ENCODE data around the gene KSR2. TPM values are rescaled to one million over a fixed set of nuclear protein-coding genes. Genes with fewer than 3 reads are reported as not detected.
A peak's percentile ranks its signal among the peaks of the same experiment; 100 is the strongest.

KSR2 gene
- total RNA-seq, 4 donors from 2014 or later, result under 0.01 to 0.08 (median under 0.01) TPM; not detected in 1

DNA sequence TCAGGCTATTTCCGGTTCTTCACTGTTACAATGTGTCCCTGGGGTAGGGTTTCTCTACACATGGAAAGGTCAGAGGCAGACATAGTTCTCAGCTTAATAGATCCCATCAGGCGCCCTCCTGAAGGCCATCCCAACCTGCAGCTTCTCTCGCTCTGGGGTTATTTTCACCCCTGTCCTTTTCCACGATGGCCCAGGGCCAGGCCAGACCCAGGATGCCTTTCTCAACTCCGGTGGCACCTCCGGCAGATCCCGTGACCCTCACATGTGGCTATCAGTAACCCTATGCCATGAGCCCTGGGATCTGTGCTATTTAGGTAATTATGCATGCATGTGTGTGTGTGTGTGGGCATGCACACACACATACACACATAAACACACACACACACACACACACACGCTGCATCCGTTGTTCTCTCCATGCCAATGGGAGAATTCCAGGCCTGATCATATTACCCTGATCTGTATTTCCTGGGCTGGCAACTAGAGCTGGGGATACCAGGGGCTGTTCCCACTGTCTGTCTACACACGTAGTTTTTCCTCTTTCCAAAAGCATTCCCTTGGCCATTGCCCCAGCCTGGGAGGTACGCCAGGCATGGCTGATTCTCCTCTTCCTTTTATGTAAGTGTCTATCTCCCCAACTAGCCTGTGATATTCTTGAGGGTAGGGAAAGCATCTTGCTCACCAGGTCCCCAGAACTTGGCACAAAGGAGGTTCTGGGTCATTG lies 556.2 kb downstream of the KSR2 start:
- 45 to 56% methylated on average over 9 of the region's 11 CpGs for WGBS, 2 donors (ENCODE audit: low coverage in 1 of 2)
- Histone ChIP-seq H3K4me3 (no peak overlapping the region), H3K27ac (no peak overlapping the region), H3K27me3 (peaks cover 3% of the 10 kb centered on the region), H3K4me1 (peaks cover 0 to 17% (median 0%) of the 10 kb centered on the region in 3 donors), H3K36me3 (no peaks in the 10 kb centered on the region), H3K9me3 (no peaks in the 10 kb centered on the region)
- ATAC-seq, result no peak
- TF ChIP-seq, protein P1, sequence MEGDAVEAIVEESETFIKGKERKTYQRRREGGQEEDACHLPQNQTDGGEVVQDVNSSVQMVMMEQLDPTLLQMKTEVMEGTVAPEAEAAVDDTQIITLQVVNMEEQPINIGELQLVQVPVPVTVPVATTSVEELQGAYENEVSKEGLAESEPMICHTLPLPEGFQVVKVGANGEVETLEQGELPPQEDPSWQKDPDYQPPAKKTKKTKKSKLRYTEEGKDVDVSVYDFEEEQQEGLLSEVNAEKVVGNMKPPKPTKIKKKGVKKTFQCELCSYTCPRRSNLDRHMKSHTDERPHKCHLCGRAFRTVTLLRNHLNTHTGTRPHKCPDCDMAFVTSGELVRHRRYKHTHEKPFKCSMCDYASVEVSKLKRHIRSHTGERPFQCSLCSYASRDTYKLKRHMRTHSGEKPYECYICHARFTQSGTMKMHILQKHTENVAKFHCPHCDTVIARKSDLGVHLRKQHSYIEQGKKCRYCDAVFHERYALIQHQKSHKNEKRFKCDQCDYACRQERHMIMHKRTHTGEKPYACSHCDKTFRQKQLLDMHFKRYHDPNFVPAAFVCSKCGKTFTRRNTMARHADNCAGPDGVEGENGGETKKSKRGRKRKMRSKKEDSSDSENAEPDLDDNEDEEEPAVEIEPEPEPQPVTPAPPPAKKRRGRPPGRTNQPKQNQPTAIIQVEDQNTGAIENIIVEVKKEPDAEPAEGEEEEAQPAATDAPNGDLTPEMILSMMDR (IDR thresholded peaks at IDR 0.05), result no peak
- TF ChIP-seq POLR2A (IDR thresholded peaks at IDR 0.05), result no peak
- TF ChIP-seq EP300 (IDR thresholded peaks at IDR 0.05), result no peak
- TF ChIP-seq POLR2AphosphoS5 (IDR thresholded peaks at IDR 0.05), result no peak

DNA sequence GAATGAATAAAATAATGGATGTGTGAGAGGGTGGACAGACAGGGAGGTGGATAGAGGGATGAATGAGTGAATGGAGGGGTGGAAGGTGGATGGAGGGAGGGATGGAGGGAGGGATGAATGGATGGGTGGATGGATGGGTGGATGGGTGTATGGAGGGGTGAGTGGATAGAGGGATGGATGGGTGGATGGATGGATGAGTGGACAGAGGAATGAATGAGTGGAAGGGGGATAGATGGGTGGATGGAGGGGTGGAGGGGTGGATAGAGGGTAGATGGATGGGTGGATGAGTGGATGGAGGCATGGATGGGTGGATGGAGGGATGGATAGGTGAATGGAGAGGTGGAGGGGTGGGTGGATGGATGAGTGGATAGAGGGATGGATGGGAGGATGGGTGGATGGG lies 559.5 kb downstream of the KSR2 start:
- Histone ChIP-seq H3K36me3 (no peaks in the 10 kb centered on the region), H3K27ac (no peak overlapping the region), H3K9me3 (peaks cover 0 to 2% (median 0%) of the 10 kb centered on the region in 3 donors), H3K4me3 (no peak overlapping the region), H3K4me1 (peaks cover 0 to 17% (median 0%) of the 10 kb centered on the region in 3 donors), H3K27me3 (peaks cover 7% of the 10 kb centered on the region)
- ATAC-seq, result no peak
- TF ChIP-seq POLR2AphosphoS5 (IDR thresholded peaks at IDR 0.05) (no peak), EP300 (IDR thresholded peaks at IDR 0.05) (no peak), POLR2A (IDR thresholded peaks at IDR 0.05) (no peak)
- TF ChIP-seq, protein P1 (IDR thresholded peaks at IDR 0.05), result no peak

- Histone ChIP-seq H3K27me3 (peaks cover 16% of the 10 kb centered on the region), H3K4me1 (peaks cover 0 to 17% (median 0%) of the 10 kb centered on the region in 3 donors), H3K4me3 (no peak overlapping the region), H3K9me3 (peaks cover 0 to 9% (median 0%) of the 10 kb centered on the region in 3 donors), H3K27ac (no peak overlapping the region), H3K36me3 (no peaks in the 10 kb centered on the region)
- ATAC-seq, result peak; percentile 79
- TF ChIP-seq, protein P1 (IDR thresholded peaks at IDR 0.05), result no peak
- TF ChIP-seq EP300 (IDR thresholded peaks at IDR 0.05), result no peak
- TF ChIP-seq POLR2AphosphoS5 (IDR thresholded peaks at IDR 0.05), result no peak
- no peak for TF ChIP-seq POLR2A (IDR thresholded peaks at IDR 0.05)
- 0% methylated on average over 2 to 4 of the region's 11 CpGs for WGBS, 2 donors (ENCODE audit: low coverage in 1 of 2)
These were observed 560.5 kb downstream of the KSR2 start for GRCh38 chr12:117408161-117408791.

- H3K4me3 ChIP-seq, result no peak overlapping the region
- H3K4me1 ChIP-seq, result peaks cover 0 to 11% (median 0%) of the 10 kb centered on the region in 3 donors
- ATAC-seq, result no peak
- WGBS, 2 donors (ENCODE audit: low coverage in 1 of 2), result 66 to 80% methylated on average over 1 to 6 of the region's 7 CpGs
- no peak overlapping the region for H3K27ac ChIP-seq
- H3K27me3 ChIP-seq, result peaks cover 16% of the 10 kb centered on the region
- H3K9me3 ChIP-seq, result peaks cover 0 to 9% (median 0%) of the 10 kb centered on the region in 3 donors
- no peaks in the 10 kb centered on the region for H3K36me3 ChIP-seq
- TF ChIP-seq, protein P1 (IDR thresholded peaks at IDR 0.05), result no peak
- TF ChIP-seq POLR2AphosphoS5 (IDR thresholded peaks at IDR 0.05), result no peak
- no peak for TF ChIP-seq EP300 (IDR thresholded peaks at IDR 0.05)
- TF ChIP-seq POLR2A (IDR thresholded peaks at IDR 0.05), result no peak
These were observed 563.9 kb downstream of the KSR2 start for GRCh38 chr12:117404940-117405339.
